ENCODE measurements around the gene HMGA1.

The HMGA1 gene

DNA sequence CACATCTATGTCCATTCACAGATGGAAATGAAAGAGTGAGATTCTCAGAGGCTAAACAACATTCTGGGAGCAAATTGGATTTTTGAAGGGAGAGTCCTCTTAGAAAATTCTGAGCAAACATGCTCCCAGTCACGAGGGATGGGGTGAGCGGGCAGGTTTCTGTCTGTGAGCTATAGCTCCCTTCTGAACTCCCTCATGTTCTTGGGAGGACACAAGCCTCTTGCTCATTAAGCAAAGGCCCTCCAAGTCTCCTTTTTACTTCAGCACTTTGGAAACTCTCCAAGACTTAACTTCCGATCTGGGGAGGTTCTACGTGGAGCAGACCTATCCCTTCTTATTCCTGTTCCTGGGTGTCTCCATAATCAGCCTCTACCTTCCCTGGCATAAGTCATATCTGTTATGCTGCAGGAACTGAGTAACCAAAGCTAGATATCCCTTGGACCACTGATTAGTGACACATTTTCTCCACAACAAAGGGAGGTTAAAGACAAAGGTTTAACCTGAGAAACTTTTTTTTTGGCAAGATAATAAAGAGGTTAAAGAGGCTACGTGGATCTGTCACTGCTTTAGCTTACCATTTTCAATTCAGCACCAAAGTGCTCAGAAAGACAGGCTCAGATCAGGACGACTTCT, 45.1 kb downstream of the HMGA1 start:
- H3K36me3 ChIP-seq (ENCODE audit: control insufficient read depth, insufficient read depth, low read length), result peaks cover 9% of the 10 kb centered on the region
- H3K9ac ChIP-seq (ENCODE audit: low read length), result no peak overlapping the region
- no peak overlapping the region for H3K27ac ChIP-seq (ENCODE audit: low read depth, low read length)
- H3K27me3 ChIP-seq (ENCODE audit: control insufficient read depth, insufficient read depth, low read length), result no peaks in the 10 kb centered on the region
- H3K4me1 ChIP-seq (ENCODE audit: control insufficient read depth, insufficient read depth, low read length), result no peaks in the 10 kb centered on the region
- H3K4me3 ChIP-seq (ENCODE audit: low read length), result no peak overlapping the region

GRCh38 chr6:34284563-34285447, 48.1 kb downstream of the HMGA1 start:
- no peaks in the 10 kb centered on the region for H3K4me1 ChIP-seq (ENCODE audit: control insufficient read depth, insufficient read depth, low read length)
- H3K4me3 ChIP-seq (ENCODE audit: low read length), result no peak overlapping the region
- H3K27ac ChIP-seq (ENCODE audit: low read depth, low read length), result no peak overlapping the region
- no peaks in the 10 kb centered on the region for H3K27me3 ChIP-seq (ENCODE audit: control insufficient read depth, insufficient read depth, low read length)
- H3K9ac ChIP-seq (ENCODE audit: low read length), result no peak overlapping the region
- H3K36me3 ChIP-seq (ENCODE audit: control insufficient read depth, insufficient read depth, low read length), result peaks cover 6% of the 10 kb centered on the region

GRCh38 chr6:34285448-34286164, 48.9 kb downstream of the HMGA1 start:
- Histone ChIP-seq H3K27me3 (ENCODE audit: control insufficient read depth, insufficient read depth, low read length) (no peaks in the 10 kb centered on the region), H3K4me1 (ENCODE audit: control insufficient read depth, insufficient read depth, low read length) (no peaks in the 10 kb centered on the region), H3K9ac (ENCODE audit: low read length) (no peak overlapping the region), H3K4me3 (ENCODE audit: low read length) (no peak overlapping the region), H3K27ac (ENCODE audit: low read depth, low read length) (no peak overlapping the region), H3K36me3 (ENCODE audit: control insufficient read depth, insufficient read depth, low read length) (peaks cover 6% of the 10 kb centered on the region)

DNA sequence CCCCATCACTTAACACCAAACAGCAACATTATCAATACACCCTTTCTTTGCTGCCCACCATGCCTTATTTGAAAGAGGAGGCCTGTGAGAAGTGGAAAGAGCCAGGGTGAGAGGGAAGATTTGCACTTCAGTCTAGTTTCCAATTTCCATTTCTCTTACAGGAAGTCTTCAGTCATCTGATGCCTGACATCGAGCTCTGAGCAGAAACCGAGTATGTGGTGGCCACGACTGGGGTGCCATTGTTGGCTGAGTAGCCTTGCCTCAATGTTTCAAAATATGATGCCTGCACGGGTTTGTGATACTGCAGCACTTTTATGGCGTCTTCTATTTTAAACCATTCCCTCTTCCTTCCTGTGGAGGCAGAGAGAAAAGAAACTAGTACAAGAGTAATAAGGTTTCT, 51.9 kb downstream of the HMGA1 start:
- no peak overlapping the region for H3K27ac ChIP-seq (ENCODE audit: low read depth, low read length)

GRCh38 chr6:34289137-34289536, 52.5 kb downstream of the HMGA1 start:
- no peak overlapping the region for H3K9ac ChIP-seq (ENCODE audit: low read length)
- no peak overlapping the region for H3K4me3 ChIP-seq (ENCODE audit: low read length)
- no peak overlapping the region for H3K27ac ChIP-seq (ENCODE audit: low read depth, low read length)
- no peaks in the 10 kb centered on the region for H3K4me1 ChIP-seq (ENCODE audit: control insufficient read depth, insufficient read depth, low read length)
- H3K36me3 ChIP-seq (ENCODE audit: control insufficient read depth, insufficient read depth, low read length), result no peaks in the 10 kb centered on the region
- no peaks in the 10 kb centered on the region for H3K27me3 ChIP-seq (ENCODE audit: control insufficient read depth, insufficient read depth, low read length)

More for the DNA sequence above, 51.9 kb downstream of the HMGA1 start:
- H3K36me3 ChIP-seq (ENCODE audit: control insufficient read depth, insufficient read depth, low read length), result peaks cover 3% of the 10 kb centered on the region
- H3K4me1 ChIP-seq (ENCODE audit: control insufficient read depth, insufficient read depth, low read length), result no peaks in the 10 kb centered on the region
- H3K27me3 ChIP-seq (ENCODE audit: control insufficient read depth, insufficient read depth, low read length), result no peaks in the 10 kb centered on the region
- H3K9ac ChIP-seq (ENCODE audit: low read length), result no peak overlapping the region
- no peak overlapping the region for H3K4me3 ChIP-seq (ENCODE audit: low read length)

- Histone ChIP-seq H3K4me3 (ENCODE audit: low read length) (no peak overlapping the region), H3K27ac (ENCODE audit: low read depth, low read length) (no peak overlapping the region), H3K27me3 (ENCODE audit: control insufficient read depth, insufficient read depth, low read length) (no peaks in the 10 kb centered on the region), H3K36me3 (ENCODE audit: control insufficient read depth, insufficient read depth, low read length) (no peaks in the 10 kb centered on the region), H3K9ac (ENCODE audit: low read length) (no peak overlapping the region), H3K4me1 (ENCODE audit: control insufficient read depth, insufficient read depth, low read length) (no peaks in the 10 kb centered on the region)
These were observed 56.3 kb downstream of the HMGA1 start for GRCh38 chr6:34292954-34293353.

GRCh38 chr6:34295721-34296120, 59.0 kb downstream of the HMGA1 start:
- Histone ChIP-seq H3K4me1 (ENCODE audit: control insufficient read depth, insufficient read depth, low read length) (no peaks in the 10 kb centered on the region), H3K9ac (ENCODE audit: low read length) (no peak overlapping the region), H3K36me3 (ENCODE audit: control insufficient read depth, insufficient read depth, low read length) (no peaks in the 10 kb centered on the region), H3K4me3 (ENCODE audit: low read length) (no peak overlapping the region), H3K27me3 (ENCODE audit: control insufficient read depth, insufficient read depth, low read length) (no peaks in the 10 kb centered on the region), H3K27ac (ENCODE audit: low read depth, low read length) (no peak overlapping the region)

All from rectal smooth muscle tissue (tissue), 1 donor.